Pancreas (tissue), 10 donors: ENCODE measurements around the gene CEP63. TPM values are rescaled to one million over a fixed set of nuclear protein-coding genes. Genes with fewer than 3 reads are reported as not detected.

Experiments used
- ATAC-seq, 4 donors: fragments of 200-7000 bp; cut with Tn5 transposase; one replicate each; pipeline versions ENCODE4 v1.8.0 to v1.9.1; 2020; ENCODE audit warnings: mild to moderate bottlenecking in 4 of 4, moderate library complexity in 4 of 4
- DNase-seq, 6 donors: peaks; one replicate each; pipeline ENCODE4 v3.0.0-alpha.2; 2020
- FAIRE-seq: peaks from 2 replicates; lab custom pipeline; 2012; peaks lifted over from hg19 to GRCh38; lab: Jason Lieb, UNC
- H3K27ac ChIP-seq, 4 donors: fragments of 200-600 bp; sonication (generic); 1 replicate in 3 of 4; 2 replicates in 1 of 4; pipeline versions ENCODE4 v1.5.0 to v1.8.0; 2020
- H3K27me3 ChIP-seq, 4 donors: fragments of 200-600 bp; one replicate each; pipeline ENCODE4 v1.8.0; 2021
- H3K36me3 ChIP-seq, 3 donors: fragments of 200-600 bp; sonication (generic) in 1 of 3; one replicate each; pipeline versions ENCODE4 v1.5.0 to v1.8.0; 2020 to 2021
- H3K4me1 ChIP-seq, 3 donors: fragments of 200-600 bp; one replicate each; pipeline ENCODE4 v1.8.0; 2021
- H3K4me3 ChIP-seq, 4 donors: fragments of 200-600 bp; sonication (generic) in 2 of 4; one replicate each; pipeline versions ENCODE4 v1.5.0 to v1.8.0; 2020 to 2021
- H3K9me3 ChIP-seq, 4 donors: fragments of 200-600 bp; one replicate each; pipeline ENCODE4 v1.8.0; 2021
- CTCF ChIP-seq, 4 donors: fragments of 200-600 bp; sonication (generic) in 3 of 4; IDR thresholded peaks; one replicate each; pipeline versions ENCODE4 v1.5.0 to v1.8.0; 2021; ENCODE audit warnings: antibody characterized with exemption in 4 of 4
- WGBS, 2 donors: extraction: QIAGEN DNeasy Blood & Tissue Kit; methylation state at CpG; one replicate each; pipeline ENCODE4 v1.1.7; 2013; 5-methylcytosine and 5-hydroxymethylcytosine counted together
- intact Hi-C, 3 donors: fragments of 100-400 bp; cut with DNase I; formaldehyde crosslinking; loops; one replicate each; pipeline versions ENCODE4 v1.11.1 to v1.14.2; 2022
- polyA plus RNA-seq, 2 donors: library from polyadenylated mRNA; stranded (reverse); fragments of 200-250 nt; gene quantifications; one replicate each; pipeline ENCODE4 v1.2.3, GENCODE V29; 2013
- total RNA-seq, 6 donors: library from RNA; stranded (reverse); fragmentation: NEBNext Ultra II Directional in 4 of 6; extraction: Animal tissue kit (Norgen Biotek cat#: 25700) in 4 of 6; gene quantifications; one replicate each; pipeline versions ENCODE4 v1.2.1 to v1.2.4, GENCODE V29; 2021 to 2023
- donor health status: healthy with polysubstance abuse.
- donor health status: DM: no; HTN: no; CAD: no; lungs with moderate emphysema.
- donor health status: DM: no; HTN: no; CAD: no.
- donor health status: control.
- donor health status: control.
- donor health status: Bipolar disorder and iron deficiency.
- donor health status: DM: yes; HTN: yes; CAD: no.
- donor health status: DM: no; HTN: no; CAD: no.
- donor health status: DM: no; HTN: no; CAD: no.
- donor health status: DM: yes; HTN: yes; CAD: no.

The CEP63 gene
- total RNA-seq (10 to 100 TPM in 3 of 6 donors, 1 to 10 TPM in 3; 8.9 to 17.2 (median 11.0) TPM), polyA plus RNA-seq (10 to 100 TPM; 10.6 to 15.5 TPM)

- FAIRE-seq = no peak
Observed at GRCh38 chr3:134485718-134486576, at the start of gene CEP63, which contains the start of gene ANAPC13. CEP63 (plus strand) TSS chr3:134486057; CDS start chr3:134495321, 9,264 bp downstream. ANAPC13 (minus strand) TSS chr3:134485985; CDS start chr3:134482904, 3,081 bp downstream.

GRCh38 chr3:134437211-134437752 is 48.6 kb upstream of the CEP63 start:
- intact Hi-C loops = no loop called here
- ATAC-seq (no peak), DNase-seq (no peak), FAIRE-seq (no peak)
- WGBS, 2 donors = 78 to 85% methylated on average over 3 of the region's 3 CpGs
- no peak overlapping the region for H3K27ac ChIP-seq
- no peak overlapping the region for H3K4me3 ChIP-seq
- no peaks in the 10 kb centered on the region for H3K4me1 ChIP-seq
- H3K9me3 ChIP-seq = no peaks in the 10 kb centered on the region
- TF ChIP-seq CTCF (IDR thresholded peaks at IDR 0.05) = no peak
- no peaks in the 10 kb centered on the region for H3K36me3 ChIP-seq
- no peaks in the 10 kb centered on the region for H3K27me3 ChIP-seq

More at GRCh38 chr3:134485718-134486576, at the start of gene CEP63, which contains the start of gene ANAPC13:
- intact Hi-C loops = no loop called here
- H3K9me3 ChIP-seq = no peaks in the 10 kb centered on the region
- WGBS, 2 donors = 0% methylated on average over 69 to 81 of the region's 81 CpGs
- no peak for TF ChIP-seq CTCF (IDR thresholded peaks at IDR 0.05)
- H3K27me3 ChIP-seq = no peaks in the 10 kb centered on the region
- peak within 1 kb of the TSS; percentile 58 to 91 (median 84) for H3K4me3 ChIP-seq
- peaks cover 4 to 32% (median 11%) of the 10 kb centered on the region in 3 donors for H3K4me1 ChIP-seq
- H3K36me3 ChIP-seq = peaks cover 0 to 18% (median 6%) of the 10 kb centered on the region in 3 donors
- DNase-seq = peak; percentile 86 to 96 (median 96)
- peak within 1 kb of the TSS; percentile 79 to 96 (median 87) for H3K27ac ChIP-seq
- peak; percentile 89 to 91 (median 89) for ATAC-seq

- ATAC-seq = no peak
- WGBS, 2 donors = 80 to 100% methylated on average over 1 of the region's 1 CpG
- no peak for DNase-seq
- FAIRE-seq = no peak
- Histone ChIP-seq H3K9me3 (peaks cover 0 to 4% (median 0%) of the 10 kb centered on the region in 4 donors), H3K4me1 (no peaks in the 10 kb centered on the region), H3K27ac (no peak overlapping the region), H3K27me3 (no peaks in the 10 kb centered on the region), H3K36me3 (no peaks in the 10 kb centered on the region), H3K4me3 (no peak overlapping the region)
- TF ChIP-seq CTCF (IDR thresholded peaks at IDR 0.05) = no peak
- intact Hi-C loops = no loop called here
Observed at GRCh38 chr3:134441321-134441720, 44.5 kb upstream of the CEP63 start.

- no peaks in the 10 kb centered on the region for H3K36me3 ChIP-seq
- no peak for TF ChIP-seq CTCF (IDR thresholded peaks at IDR 0.05)
- no peaks in the 10 kb centered on the region for H3K4me1 ChIP-seq
- H3K9me3 ChIP-seq = peaks cover 0 to 4% (median 0%) of the 10 kb centered on the region in 4 donors
- intact Hi-C loops = no loop called here
- DNase-seq = no peak
- no peak overlapping the region for H3K4me3 ChIP-seq
- no peaks in the 10 kb centered on the region for H3K27me3 ChIP-seq
- 89 to 96% methylated on average over 2 of the region's 2 CpGs for WGBS, 2 donors
- FAIRE-seq = no peak
- no peak overlapping the region for H3K27ac ChIP-seq
- ATAC-seq = no peak
Observed at GRCh38 chr3:134441821-134442220, 44.0 kb upstream of the CEP63 start.
